ENCODE data around the gene CAMKMT. TPM values are rescaled to one million over a fixed set of nuclear protein-coding genes. Genes with fewer than 3 reads are reported as not detected.

CAMKMT gene
- total RNA-seq, 2 experiments from 2014 or later: 12.8 to 19.6 TPM

DNA sequence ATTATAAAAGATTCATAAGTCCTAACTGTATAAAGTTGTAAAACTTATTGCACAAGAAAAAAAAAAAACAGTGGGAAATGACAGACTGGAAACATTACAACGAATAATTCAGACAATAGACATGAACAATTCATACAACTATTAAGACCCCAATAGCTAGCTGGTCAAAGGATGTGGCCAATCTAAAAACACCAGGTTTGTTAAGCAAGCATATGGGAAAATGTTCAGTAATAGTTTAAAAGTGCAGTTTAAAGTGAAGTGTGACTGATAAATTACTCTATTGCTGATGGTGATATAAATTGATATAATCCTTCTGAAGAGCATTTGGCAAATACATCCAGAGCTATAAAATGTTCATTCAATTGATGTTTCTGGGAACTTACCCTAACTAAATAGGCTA, 289.0 kb downstream of the CAMKMT start:
- Mint-ChIP-seq H3K4me1 (ENCODE audit: low read depth) (no peaks in the 10 kb centered on the region), H3K27ac (no peak overlapping the region), H3K27me3 (ENCODE audit: low read depth) (no peaks in the 10 kb centered on the region), H3K9me3 (no peaks in the 10 kb centered on the region), H3K4me3 (no peak overlapping the region), H3K36me3 (ENCODE audit: low read depth) (no peaks in the 10 kb centered on the region)
- intact Hi-C loops (cut with micrococcal nuclease): no loop called here
- CTCF ChIA-PET: interaction anchor here (2.0 kb wide), 1 partner anchor 171 kb away, joined by 5 read pairs; no protein-coding TSS in a partner anchor
- DNase-seq: no peak

DNA sequence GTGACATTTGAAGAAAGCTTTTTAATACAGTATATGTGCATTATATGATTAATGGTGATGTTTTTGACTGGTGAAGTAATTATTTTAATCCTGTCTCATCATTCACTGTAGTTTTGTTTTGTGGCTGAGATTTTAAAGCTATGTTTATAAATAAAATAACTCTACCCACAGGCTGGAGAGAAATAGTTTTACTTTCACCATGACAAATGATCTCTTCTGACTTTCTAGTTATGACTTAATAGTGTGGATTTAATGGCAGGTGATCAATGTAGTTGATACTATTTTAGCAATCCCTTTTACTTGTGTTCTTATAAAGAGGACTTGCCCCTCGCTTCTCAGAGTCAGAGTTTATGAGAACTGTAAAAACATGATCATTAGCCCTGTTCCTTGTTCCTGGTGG, 290.2 kb downstream of the CAMKMT start:
- no peaks in the 10 kb centered on the region for H3K27me3 Mint-ChIP-seq (ENCODE audit: low read depth)
- CTCF ChIA-PET: interaction anchor here (2.0 kb wide), 1 partner anchor 173 kb away, joined by 5 read pairs; no protein-coding TSS in a partner anchor
- H3K4me1 Mint-ChIP-seq (ENCODE audit: low read depth): no peaks in the 10 kb centered on the region
- H3K27ac Mint-ChIP-seq: no peak overlapping the region
- H3K4me3 Mint-ChIP-seq: no peak overlapping the region
- DNase-seq: no peak
- no peaks in the 10 kb centered on the region for H3K36me3 Mint-ChIP-seq (ENCODE audit: low read depth)
- intact Hi-C loops (cut with micrococcal nuclease): no loop called here
- H3K9me3 Mint-ChIP-seq: no peaks in the 10 kb centered on the region

DNA sequence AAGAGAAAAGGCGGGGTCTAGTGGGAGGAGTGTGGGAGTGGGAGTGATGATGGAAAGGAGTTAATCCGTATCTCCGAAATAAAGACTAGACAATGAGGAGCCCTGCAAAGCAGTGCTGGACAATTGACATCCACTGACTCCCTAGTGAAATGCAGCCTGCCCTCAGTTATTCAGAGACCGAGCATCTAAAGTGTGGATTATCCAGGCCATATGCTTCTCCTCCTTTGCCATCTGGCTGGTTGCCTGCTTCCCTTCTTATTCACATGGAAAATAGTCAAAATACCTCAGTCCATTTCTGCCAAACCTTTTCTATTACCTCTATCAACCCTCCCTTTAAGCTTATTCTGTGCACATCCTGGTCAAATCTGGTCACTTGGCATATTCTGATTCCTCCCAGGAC, 291.0 kb downstream of the CAMKMT start:
- no peaks in the 10 kb centered on the region for H3K27me3 Mint-ChIP-seq (ENCODE audit: low read depth)
- no peak overlapping the region for H3K4me3 Mint-ChIP-seq
- no peak overlapping the region for H3K27ac Mint-ChIP-seq
- H3K9me3 Mint-ChIP-seq: no peaks in the 10 kb centered on the region
- CTCF ChIA-PET: no interaction called here
- DNase-seq: no peak
- no peaks in the 10 kb centered on the region for H3K36me3 Mint-ChIP-seq (ENCODE audit: low read depth)
- H3K4me1 Mint-ChIP-seq (ENCODE audit: low read depth): no peaks in the 10 kb centered on the region
- intact Hi-C loops (cut with micrococcal nuclease): no loop called here

DNA sequence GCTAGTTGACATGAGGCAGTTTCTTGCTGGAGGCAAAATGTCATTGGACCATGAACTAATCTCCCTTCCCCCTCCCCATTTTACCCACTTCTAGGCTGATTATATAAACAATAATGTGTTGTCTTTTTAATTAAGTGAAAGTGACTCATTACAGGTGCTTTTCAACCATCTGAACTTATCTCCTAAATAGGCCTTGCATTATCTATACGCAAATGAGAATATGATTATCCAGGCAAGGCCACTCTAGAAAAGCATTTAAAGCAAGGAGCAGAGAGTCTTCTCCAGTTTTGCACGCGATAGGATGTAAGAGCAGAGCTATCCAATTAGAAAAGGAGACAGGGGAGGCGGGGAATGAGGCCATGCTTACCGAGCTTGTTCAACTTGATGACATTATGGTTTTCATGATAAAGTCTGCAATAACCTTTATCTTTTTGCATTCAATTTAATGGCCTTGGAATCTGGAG, 293.7 kb downstream of the CAMKMT start:
- Mint-ChIP-seq H3K4me3 (no peak overlapping the region), H3K9me3 (no peaks in the 10 kb centered on the region), H3K36me3 (ENCODE audit: low read depth) (no peaks in the 10 kb centered on the region), H3K27ac (no peak overlapping the region), H3K4me1 (ENCODE audit: low read depth) (no peaks in the 10 kb centered on the region), H3K27me3 (ENCODE audit: low read depth) (no peaks in the 10 kb centered on the region)
- no peak for DNase-seq
- CTCF ChIA-PET: interaction anchor here (0.5 to 1.4 kb wide), 2 partner anchors 176 to 785 kb away, joined by 3 read pairs; no protein-coding TSS in a partner anchor
- intact Hi-C loops (cut with micrococcal nuclease): no loop called here

DNA sequence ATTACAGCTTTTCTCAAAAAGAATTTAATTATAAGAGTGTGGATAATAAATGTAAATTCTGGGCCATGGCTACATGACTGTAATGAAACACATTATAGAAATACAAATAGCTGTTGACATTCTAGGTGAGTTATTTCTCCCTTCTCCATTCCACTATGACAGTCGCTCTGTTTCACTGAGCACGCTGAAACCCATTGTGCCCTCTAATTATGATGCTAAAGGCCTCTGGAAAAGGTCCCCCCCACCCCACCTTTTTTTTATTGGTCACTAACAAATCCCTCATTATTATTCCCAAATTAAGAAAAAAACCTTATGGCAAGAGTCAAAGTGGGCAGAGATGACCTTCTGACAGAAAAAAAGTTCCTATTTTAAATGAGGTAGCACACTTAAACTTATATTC, 294.7 kb downstream of the CAMKMT start:
- Mint-ChIP-seq H3K27me3 (ENCODE audit: low read depth) (no peaks in the 10 kb centered on the region), H3K27ac (no peak overlapping the region), H3K4me3 (no peak overlapping the region), H3K36me3 (ENCODE audit: low read depth) (no peaks in the 10 kb centered on the region), H3K9me3 (no peaks in the 10 kb centered on the region), H3K4me1 (ENCODE audit: low read depth) (no peaks in the 10 kb centered on the region)
- no peak for DNase-seq
- intact Hi-C loops (cut with micrococcal nuclease): no loop called here
- CTCF ChIA-PET: no interaction called here

DNA sequence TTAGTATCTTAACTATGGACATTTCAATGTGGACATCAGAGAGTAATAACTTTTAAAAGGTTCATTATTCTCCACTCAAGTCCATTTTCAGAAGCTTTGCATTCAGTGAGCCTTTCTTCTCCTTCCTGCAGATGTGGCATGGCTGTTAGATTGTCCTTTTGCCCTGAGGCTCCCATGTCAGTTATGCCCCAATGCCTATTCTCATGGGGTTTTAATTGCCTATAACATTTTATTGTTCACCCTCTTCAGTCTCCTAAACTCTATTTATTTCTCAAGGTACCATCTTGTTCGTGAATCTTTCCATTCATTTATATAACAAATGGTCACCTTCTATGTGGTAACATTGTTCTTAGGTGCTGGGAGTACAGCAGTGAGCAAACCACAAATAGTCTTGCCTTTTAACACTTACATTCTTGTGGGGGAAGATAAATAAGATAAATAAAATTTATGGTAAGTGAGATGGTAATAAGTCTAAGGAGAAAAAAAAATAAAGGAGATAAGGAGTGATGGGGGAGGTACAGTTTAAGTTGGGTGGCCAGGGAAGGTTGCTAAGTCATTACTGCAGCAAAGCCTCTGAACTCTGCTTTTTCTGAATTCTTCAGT, 301.8 kb downstream of the CAMKMT start:
- Mint-ChIP-seq H3K9me3 (no peaks in the 10 kb centered on the region), H3K27ac (no peak overlapping the region), H3K4me1 (ENCODE audit: low read depth) (no peaks in the 10 kb centered on the region), H3K4me3 (no peak overlapping the region), H3K36me3 (ENCODE audit: low read depth) (no peaks in the 10 kb centered on the region), H3K27me3 (ENCODE audit: low read depth) (no peaks in the 10 kb centered on the region)
- CTCF ChIA-PET: no interaction called here
- no peak for DNase-seq
- intact Hi-C loops (cut with micrococcal nuclease): no loop called here

DNA sequence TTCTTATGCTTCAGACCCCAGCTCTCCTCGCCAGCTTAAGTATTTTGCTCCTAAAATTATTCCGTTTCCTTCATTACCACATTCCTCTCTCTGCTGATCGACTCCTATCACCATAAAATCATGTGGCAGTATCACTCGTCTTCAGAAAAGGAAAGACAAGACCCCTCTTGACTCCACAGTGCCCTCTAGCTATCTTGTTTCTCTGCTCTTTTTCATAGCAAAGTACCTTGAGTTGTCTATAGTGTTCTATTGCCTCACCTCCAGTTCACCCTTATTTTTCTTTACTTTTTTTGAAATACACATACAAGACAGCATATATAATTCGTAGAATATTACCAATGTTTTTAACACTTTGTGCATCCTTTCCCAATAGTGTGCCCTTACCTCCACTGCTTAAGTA, 306.6 kb downstream of the CAMKMT start:
- Mint-ChIP-seq H3K4me3 (no peak overlapping the region), H3K27me3 (ENCODE audit: low read depth) (no peaks in the 10 kb centered on the region), H3K4me1 (ENCODE audit: low read depth) (no peaks in the 10 kb centered on the region), H3K9me3 (no peaks in the 10 kb centered on the region), H3K36me3 (ENCODE audit: low read depth) (no peaks in the 10 kb centered on the region), H3K27ac (no peak overlapping the region)
- DNase-seq: no peak
- CTCF ChIA-PET: interaction anchor here (1.2 to 1.3 kb wide), 2 partner anchors 52 to 108 kb away, joined by 3 to 6 read pairs; no protein-coding TSS in a partner anchor
- intact Hi-C loops (cut with micrococcal nuclease): loop anchor here (1.0 kb wide), 1 partner anchor 108 kb away; no protein-coding TSS in a partner anchor

DNA sequence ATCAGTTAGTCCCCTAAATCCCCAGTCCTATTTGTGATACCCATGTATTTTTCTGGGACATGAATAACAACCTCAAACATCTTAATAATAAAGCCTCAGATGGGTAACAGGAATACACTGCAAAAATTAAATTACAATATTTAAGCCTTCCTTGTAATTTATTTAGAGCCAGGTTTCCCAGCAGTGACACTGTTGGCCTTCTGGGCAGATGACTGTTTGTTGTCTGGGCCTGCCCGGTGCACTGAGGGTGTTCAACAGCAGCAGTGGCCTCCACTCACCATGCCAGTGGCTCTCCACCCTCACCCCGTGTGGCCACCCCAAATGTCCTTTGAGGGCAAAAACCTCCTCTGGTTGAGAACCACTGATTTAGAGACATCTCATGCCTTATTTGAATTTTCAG, 309.5 kb downstream of the CAMKMT start:
- H3K4me1 Mint-ChIP-seq (ENCODE audit: low read depth): peaks cover 8% of the 10 kb centered on the region

DNA sequence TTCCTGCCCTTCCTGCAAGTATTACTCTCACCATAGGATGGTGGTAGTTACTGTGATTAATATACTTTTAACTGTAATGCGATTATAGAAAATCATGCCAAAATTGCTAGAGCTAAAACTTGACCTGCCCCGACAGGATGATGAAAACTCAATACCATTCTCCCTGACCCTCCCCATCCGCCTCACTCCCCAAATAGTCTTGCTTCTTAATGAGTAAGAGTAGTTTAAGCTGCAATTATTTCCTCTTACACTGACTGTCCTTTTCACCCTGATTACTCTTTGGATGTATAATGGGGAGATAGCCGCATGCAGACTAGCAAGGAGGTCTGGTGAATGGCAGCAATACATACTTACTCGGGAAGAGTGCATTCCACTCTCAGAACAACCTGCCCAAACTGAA, 310.2 kb downstream of the CAMKMT start:
- no peaks in the 10 kb centered on the region for H3K27me3 Mint-ChIP-seq (ENCODE audit: low read depth)
- no peak overlapping the region for H3K4me3 Mint-ChIP-seq
- no peaks in the 10 kb centered on the region for H3K9me3 Mint-ChIP-seq
- intact Hi-C loops (cut with micrococcal nuclease): no loop called here
- no peak for DNase-seq
- CTCF ChIA-PET: interaction anchor here (0.7 kb wide), 1 partner anchor 1836 kb away, joined by 3 read pairs; no protein-coding TSS in a partner anchor
- H3K27ac Mint-ChIP-seq: no peak overlapping the region
- no peaks in the 10 kb centered on the region for H3K36me3 Mint-ChIP-seq (ENCODE audit: low read depth)
- peaks cover 8% of the 10 kb centered on the region for H3K4me1 Mint-ChIP-seq (ENCODE audit: low read depth)

More for the DNA sequence above, 309.5 kb downstream of the CAMKMT start:
- Mint-ChIP-seq H3K4me3 (no peak overlapping the region), H3K27ac (no peak overlapping the region), H3K27me3 (ENCODE audit: low read depth) (no peaks in the 10 kb centered on the region), H3K9me3 (no peaks in the 10 kb centered on the region), H3K36me3 (ENCODE audit: low read depth) (no peaks in the 10 kb centered on the region)
- intact Hi-C loops (cut with micrococcal nuclease): no loop called here
- DNase-seq: no peak
- CTCF ChIA-PET: no interaction called here

DNA sequence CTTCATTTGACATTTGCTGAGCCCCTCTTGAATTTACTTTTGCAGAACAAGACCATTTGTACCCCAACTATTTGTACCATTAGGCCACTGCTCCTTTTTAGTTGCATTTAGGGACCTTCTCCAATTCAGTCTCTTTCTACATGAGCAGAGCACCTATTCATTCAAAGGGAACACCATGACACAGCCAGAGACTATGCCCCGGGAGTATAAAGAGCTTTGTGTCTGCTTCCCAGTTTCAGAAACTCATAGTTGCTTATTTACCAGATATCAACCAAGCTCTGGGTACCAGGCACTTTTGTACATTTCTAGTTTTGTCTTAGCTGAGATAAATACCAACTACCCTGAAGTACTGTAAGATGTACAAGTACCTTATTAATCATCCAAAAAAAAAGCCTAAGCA, 310.7 kb downstream of the CAMKMT start:
- Mint-ChIP-seq H3K4me1 (ENCODE audit: low read depth) (peaks cover 8% of the 10 kb centered on the region), H3K27me3 (ENCODE audit: low read depth) (no peaks in the 10 kb centered on the region), H3K27ac (no peak overlapping the region), H3K9me3 (no peaks in the 10 kb centered on the region), H3K36me3 (ENCODE audit: low read depth) (no peaks in the 10 kb centered on the region), H3K4me3 (no peak overlapping the region)
- CTCF ChIA-PET: interaction anchor here (0.7 kb wide), 1 partner anchor 1835 kb away, joined by 3 read pairs; no protein-coding TSS in a partner anchor
- no peak for DNase-seq
- intact Hi-C loops (cut with micrococcal nuclease): no loop called here

DNA sequence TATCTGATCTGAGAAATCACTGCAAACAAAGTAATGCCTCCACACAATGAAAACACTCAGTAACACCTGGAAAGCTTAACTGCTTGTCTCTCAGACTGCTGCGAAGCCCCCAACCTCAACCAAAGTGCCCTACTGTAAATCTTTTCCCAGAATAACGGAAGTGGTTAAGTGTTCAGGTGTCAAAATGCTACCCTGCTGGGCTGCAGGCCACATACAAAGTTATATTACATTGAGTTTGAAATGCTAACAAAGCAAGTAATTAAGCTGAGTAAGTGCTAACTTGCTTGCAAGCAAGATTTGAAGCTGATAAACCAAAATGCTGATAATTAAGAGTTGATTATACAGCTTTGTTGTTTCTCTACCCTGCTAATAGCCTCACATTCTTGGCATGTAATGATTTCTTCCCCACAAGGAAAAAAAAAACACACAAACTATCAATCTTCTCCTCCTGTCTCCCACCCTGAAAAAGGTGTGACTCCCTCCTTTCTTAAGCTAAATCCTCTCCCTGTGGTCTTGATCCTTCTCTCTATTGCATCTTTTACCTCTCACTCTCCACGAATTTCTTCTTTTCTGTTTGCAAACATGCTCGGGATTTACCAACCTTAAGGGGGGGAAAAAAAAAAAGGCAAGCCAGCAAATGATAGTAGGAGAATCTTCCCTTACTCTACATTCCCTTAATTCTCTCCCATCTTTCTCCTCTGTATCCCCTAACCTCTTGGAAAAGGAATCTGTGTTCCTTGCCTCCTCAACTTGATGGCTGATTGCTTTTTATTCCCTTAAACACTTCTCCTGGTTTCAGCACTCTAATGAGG, 312.9 kb downstream of the CAMKMT start:
- H3K36me3 Mint-ChIP-seq (ENCODE audit: low read depth): no peaks in the 10 kb centered on the region
- H3K4me3 Mint-ChIP-seq: no peak overlapping the region
- H3K27me3 Mint-ChIP-seq (ENCODE audit: low read depth): no peaks in the 10 kb centered on the region
- no peak overlapping the region for H3K27ac Mint-ChIP-seq
- CTCF ChIA-PET: interaction anchor here (0.7 to 1.5 kb wide), 2 partner anchors 8 to 195 kb away, joined by 4 read pairs; no protein-coding TSS in a partner anchor
- intact Hi-C loops (cut with micrococcal nuclease): no loop called here
- peaks cover 8% of the 10 kb centered on the region for H3K4me1 Mint-ChIP-seq (ENCODE audit: low read depth)
- peak; percentile 6 for DNase-seq
- H3K9me3 Mint-ChIP-seq: no peaks in the 10 kb centered on the region

DNA sequence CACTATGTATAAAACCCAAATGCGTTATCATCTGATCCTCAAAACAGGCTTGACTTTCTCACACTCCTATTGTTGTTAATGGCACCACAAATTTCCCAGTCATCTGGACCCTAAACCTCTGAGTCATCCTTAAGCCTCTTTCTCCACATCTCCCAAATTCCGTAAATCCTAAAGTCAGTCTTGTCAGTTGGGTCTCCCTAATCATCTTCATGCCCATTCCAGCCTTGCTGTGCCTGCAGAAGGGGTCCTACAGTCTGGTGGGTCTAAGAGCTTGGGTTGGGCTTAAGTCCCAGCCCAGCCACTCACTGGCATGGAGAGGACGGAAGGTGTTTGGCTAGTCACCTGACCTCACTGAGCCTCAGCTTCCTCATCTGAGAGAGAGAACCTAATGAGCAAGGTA, 314.6 kb downstream of the CAMKMT start:
- intact Hi-C loops (cut with micrococcal nuclease): no loop called here
- no peak for DNase-seq
- no peak overlapping the region for H3K27ac Mint-ChIP-seq
- CTCF ChIA-PET: interaction anchor here (0.6 to 1.5 kb wide), 2 partner anchors 39 to 196 kb away, joined by 3 to 4 read pairs; no protein-coding TSS in a partner anchor
- H3K9me3 Mint-ChIP-seq: no peaks in the 10 kb centered on the region
- no peaks in the 10 kb centered on the region for H3K36me3 Mint-ChIP-seq (ENCODE audit: low read depth)
- H3K4me1 Mint-ChIP-seq (ENCODE audit: low read depth): peaks cover 8% of the 10 kb centered on the region
- H3K27me3 Mint-ChIP-seq (ENCODE audit: low read depth): no peaks in the 10 kb centered on the region
- no peak overlapping the region for H3K4me3 Mint-ChIP-seq

Measured in activated naive CD4-positive, alpha-beta T cell treated with anti-CD3 and anti-CD28 coated beads for 36 hours (primary cell).